K562 (cell line): ENCODE measurements around the gene C17orf75. TPM values are rescaled to one million over a fixed set of nuclear protein-coding genes. Genes with fewer than 3 reads are reported as not detected.

Experiments used
- RBFOX2 ChIP-seq: fragments of 200-400 bp; formaldehyde crosslinking; IDR thresholded peaks from 2 replicates; pipeline ENCODE4 v1.6.1; 2017; ENCODE audit warnings: low read depth, mild to moderate bottlenecking, low read length, moderate library complexity
- REST ChIP-seq, 2 experiments: fragments of 450-650 bp; formaldehyde crosslinking in 1 of 2; IDR thresholded peaks; 2 replicates each; pipeline versions ENCODE4 v1.4.0 to v1.6.1; 2014 to 2020; ENCODE audit warnings: mild to moderate bottlenecking in 2 of 2, borderline replicate concordance in 1 of 2, low read depth in 1 of 2
- ZNF695 ChIP-seq: fragments of 450-650 bp; formaldehyde crosslinking; IDR thresholded peaks from 2 replicates; pipeline ENCODE4 v1.4.0; 2020; ENCODE audit warnings: mild to moderate bottlenecking, moderate library complexity
- ZNF785 ChIP-seq: fragments of 250-450 bp; sonication (Bioruptor Pico); IDR thresholded peaks from 2 replicates; pipeline ENCODE4 v1.4.0; 2020; ENCODE audit warnings: mild to moderate bottlenecking
- polyA plus RNA-seq, 8 experiments: library from polyadenylated mRNA; depleted of rRNA in 4 of 8; stranded (reverse) in 5 of 8; unstranded in 3 of 8; fragments of >200 nt; fragmentation: Nextera tagmentation in 2 of 8; fragmentation: Illumina TruSeq in 1 of 8; extraction: Ambion mirVana in 2 of 8; extraction: Trizol in 1 of 8; gene quantifications; 2 replicates each; pipeline versions ENCODE4 v1.2.1 to v1.2.3, GENCODE V29; 2011 to 2014; ENCODE audit warnings: inconsistent platforms in 1 of 8, missing spikeins in 1 of 8
- total RNA-seq, 7 experiments: library from RNA; depleted of rRNA in 6 of 7; stranded (reverse); fragments of >200 nt in 6 of 7; fragmentation: Illumina TruSeq in 2 of 7; extraction: Trizol in 2 of 7; gene quantifications; 2 replicates each; pipeline versions ENCODE4 v1.2.1 to v1.2.3, GENCODE V29; 2011 to 2021; ENCODE audit warnings: low replicate concordance in 1 of 7
- TF ChIP-seq, protein P1 (sequence below), 2 experiments: fragments of 450-650 bp in 1 of 2; sonication (generic) in 1 of 2; formaldehyde crosslinking in 1 of 2; IDR thresholded peaks in 1 of 2; conservative IDR thresholded peaks in 1 of 2; 2 replicates each; pipeline versions ENCODE4 v1.6.1 to v1.8.1; 2016 to 2023; ENCODE audit warnings: mild to moderate bottlenecking in 2 of 2, moderate library complexity in 2 of 2, inconsistent platforms in 1 of 2, missing genetic modification reagents in 1 of 2

Gene C17orf75
- total and polyA plus RNA-seq, 9 of the 15 experiments (the other 6 are each of a cell fraction or from before 2014, with no cell fraction given): 15.5 to 55.7 (median 18.5) TPM

DNA sequence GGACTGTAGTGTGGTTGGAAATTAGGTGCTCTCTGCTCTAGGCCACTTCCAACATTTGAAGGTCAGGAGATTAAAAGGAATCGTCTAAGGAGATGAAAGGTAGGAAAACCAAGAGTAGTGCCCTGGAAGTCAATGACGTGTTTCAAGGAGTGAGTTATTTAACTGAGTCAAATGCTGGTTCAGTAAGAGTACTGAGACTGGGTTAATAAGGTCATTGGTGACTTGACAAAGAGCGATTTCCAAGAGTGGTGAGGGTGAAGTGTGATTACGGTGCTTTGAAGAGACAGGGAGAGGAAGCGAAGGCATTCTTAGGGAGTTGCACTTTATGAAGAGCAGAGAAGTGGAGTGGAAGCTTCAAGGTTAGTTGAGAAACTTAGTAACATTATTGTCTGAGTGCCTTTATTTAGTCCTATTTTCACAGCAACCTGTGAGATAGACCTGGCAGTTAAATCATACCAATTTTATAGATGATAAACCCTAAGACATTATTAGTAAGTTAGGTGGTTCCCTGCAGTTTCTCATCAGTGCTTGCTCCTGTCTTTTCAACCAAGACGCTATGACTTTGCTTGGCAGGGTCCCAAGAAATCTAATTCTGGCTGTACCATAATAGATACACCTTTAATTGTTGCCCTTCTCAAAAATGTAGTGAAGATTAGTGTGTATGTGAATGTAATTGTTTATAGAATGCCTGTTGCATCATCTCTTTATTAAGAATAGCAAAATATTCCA lies 13.8 kb upstream of the C17orf75 start (continued):
- TF ChIP-seq REST (IDR thresholded peaks at IDR 0.05; ENCODE audit: borderline replicate concordance) (no peak), REST (CRISPR knock-in tag; IDR thresholded peaks at IDR 0.05; ENCODE audit: low read depth) (no peak), ZNF695 (CRISPR knock-in tag) (no peak), RBFOX2 (peak; percentile 33; the same call in 1 of the 2 replicates), ZNF785 (CRISPR knock-in tag) (no peak)
- TF ChIP-seq, protein P1, sequence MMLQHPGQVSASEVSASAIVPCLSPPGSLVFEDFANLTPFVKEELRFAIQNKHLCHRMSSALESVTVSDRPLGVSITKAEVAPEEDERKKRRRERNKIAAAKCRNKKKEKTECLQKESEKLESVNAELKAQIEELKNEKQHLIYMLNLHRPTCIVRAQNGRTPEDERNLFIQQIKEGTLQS (IDR thresholded peaks at IDR 0.05): peak; percentile 65; the same call in 1 of the 2 replicates
- TF ChIP-seq, protein P1 (CRISPR knock-in tag; conservative IDR thresholded peaks at IDR 0.05): no peak
